ENCODE measurements around the gene PTGS1. TPM values are rescaled to one million over a fixed set of nuclear protein-coding genes. Genes with fewer than 3 reads are reported as not detected.

PTGS1 gene
- total RNA-seq, 2 donors from 2014 or later: 20.8 to 30.2 TPM

DNA sequence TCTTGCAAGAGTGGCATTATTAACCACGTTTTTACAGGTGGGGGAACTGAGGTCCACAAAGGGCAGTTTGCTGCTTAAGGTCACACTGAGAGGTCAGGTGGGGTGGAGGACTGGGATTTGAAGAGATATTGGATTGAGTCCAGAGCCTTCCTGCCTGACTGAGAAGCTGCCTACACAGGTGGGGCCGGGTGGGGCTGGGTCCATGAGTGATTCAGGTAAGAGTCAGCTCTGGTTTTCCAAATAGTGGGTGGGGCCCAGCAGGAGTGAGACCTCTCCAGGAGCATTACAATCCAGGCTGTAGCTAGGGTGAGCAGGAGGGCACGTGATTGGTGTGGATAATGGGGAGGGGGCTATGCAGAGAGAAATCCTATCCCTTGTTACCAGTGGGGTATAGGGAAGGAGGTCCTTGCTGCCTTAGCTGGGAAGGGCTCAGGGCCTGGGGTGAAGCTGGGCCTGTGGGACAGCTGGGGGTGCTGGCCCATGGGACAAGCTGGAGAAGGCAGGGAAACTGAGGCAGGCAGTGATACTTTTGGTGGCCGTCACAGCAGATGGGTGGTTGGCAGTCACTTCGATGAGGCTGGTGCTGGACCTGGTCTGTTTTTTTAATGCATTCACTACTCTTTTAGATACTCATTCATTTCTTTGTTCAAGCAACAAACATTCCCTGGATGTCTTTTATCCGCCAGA, 2.9 kb upstream of the PTGS1 start:
- intact Hi-C loops (cut with DNase I): no loop called here
- DNase-seq (ENCODE audit: low spot score): peak; percentile 62

DNA sequence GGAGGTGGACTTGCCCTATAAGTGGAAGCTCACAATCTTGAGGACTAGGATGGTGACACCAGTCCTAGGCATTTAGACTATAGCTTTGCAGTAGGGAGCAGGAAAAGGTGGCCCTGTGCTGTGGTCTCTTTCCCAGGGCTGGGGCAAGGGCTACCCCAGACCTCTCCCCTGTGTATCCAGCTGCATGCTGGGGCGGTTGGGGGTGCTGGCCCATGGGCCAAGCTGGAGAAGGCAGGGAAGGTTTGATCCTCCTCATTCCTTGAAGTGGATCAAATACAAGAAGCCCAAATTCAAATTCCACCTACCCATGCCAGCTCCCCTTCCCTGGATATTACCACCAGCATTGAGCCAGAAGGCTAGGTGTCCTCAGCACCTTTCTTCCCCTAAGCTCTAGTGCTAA, 2.2 kb upstream of the PTGS1 start:
- no peak for DNase-seq (ENCODE audit: low spot score)
- intact Hi-C loops (cut with DNase I): no loop called here

DNA sequence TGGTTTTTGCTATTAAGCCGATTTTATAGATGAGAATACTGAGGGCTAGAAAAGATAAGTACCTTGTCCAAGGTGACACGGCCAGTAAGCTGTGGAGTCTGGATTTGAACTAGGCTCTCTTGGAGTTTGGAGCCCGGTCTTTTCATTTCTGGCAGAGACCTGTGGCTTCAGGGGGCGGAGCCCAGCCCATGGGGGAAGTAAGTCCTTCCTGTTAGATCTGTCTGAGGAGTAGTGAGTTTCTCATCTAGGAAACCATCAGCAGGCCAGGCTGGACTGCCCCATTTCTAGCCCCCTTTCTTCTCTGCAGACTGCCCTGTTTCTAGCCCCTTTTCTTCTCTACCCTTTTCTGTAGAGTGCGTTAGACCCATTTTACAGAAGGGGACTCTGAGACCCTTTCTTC, 521 bp upstream of the PTGS1 start:
- peak; percentile 83 for DNase-seq (ENCODE audit: low spot score)
- intact Hi-C loops (cut with DNase I): no loop called here

DNA sequence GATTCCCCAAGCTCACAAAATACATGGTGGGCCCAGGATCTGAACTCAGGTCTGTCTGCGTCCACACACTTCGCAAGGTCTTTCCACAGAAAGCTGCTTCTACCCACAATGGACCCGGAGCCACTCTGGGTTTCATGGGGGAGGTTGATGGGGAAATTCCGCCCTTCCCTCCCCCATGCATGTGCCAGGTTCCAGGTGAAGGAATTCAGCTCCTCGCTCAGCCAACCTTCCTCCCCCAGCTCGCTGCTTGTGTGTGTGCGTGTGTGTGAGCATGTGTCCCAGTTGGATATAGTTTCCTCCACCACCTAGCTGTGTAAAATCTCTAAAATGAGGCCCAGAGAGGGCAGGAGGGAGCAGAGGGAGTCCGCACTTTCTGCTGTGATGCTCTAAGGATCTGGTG, 1.0 kb downstream of the PTGS1 start:
- DNase-seq (ENCODE audit: low spot score): no peak
- intact Hi-C loops (cut with DNase I): no loop called here

DNA sequence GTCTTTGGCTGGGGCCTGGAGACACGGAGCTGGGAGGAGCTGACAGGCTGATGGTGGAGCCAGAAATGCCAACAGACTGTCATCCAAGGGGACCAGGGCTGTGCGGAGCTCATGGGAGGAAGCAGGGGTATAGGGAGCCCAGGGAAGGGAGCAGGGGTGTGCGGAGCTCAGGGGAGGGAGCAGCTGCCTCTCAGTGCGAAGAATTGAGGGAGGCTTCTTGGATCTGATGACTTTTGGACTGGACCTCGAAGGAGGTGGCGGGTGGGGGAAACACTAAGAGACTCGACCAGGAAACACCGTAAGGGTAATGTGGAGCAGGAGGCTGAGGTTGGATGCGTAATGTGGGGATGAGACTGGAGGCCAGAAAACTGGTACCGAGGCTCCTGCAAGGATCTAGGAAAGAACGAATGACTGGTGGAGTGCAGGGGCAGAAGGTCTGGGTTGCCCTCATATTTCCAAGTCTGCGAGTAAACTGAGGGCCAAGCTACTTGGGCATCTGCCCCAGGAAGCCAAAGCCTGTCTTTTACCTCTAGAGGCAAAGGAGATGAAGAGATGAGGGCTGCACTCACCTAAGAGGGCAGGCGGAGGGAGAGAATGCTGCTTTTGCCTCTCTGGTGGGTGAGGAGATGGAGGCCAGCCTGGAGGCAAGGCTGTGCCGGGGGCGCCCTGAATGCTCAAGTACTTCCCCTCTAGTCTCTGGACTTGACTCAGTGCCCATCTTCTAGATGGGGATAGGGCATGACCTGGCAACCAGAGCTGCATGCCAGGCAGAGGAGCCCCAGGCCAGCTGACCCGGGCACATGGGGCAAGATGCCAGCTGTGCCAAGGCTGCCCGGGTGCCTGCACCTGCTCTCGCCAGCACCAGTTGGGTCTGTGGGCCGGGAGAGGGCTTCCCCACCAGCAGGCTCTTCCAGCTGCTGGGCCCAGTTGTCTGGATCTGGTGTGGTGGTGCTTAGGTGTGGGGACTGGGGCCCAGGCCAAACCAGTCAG, 2.3 kb downstream of the PTGS1 start:
- peak; percentile 81 for DNase-seq (ENCODE audit: low spot score)

DNA sequence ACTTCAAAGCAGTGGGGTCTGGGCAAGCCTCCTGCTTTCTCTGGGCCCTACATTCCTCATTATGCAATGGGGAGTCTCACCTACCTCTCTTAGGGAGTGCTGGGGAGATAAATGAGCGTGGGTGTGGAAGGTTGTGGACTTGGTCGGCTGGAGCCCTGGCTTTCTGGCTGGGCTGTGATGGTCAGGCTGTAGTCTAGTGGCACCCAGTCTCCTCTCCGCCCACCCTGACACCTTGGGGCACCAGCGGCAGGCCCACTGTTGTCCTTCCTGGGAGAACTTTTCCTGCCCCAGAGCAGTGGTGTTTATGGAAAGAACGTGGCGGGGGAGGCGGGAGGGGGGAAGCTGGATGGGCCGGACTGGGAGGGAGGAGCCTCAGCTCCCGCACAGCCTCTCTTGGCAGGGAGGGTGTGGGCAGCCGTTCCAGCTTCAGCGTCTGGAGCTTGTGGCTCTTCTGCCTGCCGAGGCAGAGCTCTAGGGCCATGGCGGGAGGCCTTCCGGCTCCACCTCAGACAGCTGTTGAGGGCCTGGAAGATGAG, 4.1 kb downstream of the PTGS1 start:
- DNase-seq (ENCODE audit: low spot score): peak; percentile 93
- intact Hi-C loops (cut with DNase I): no loop called here

More for the DNA sequence above, 2.3 kb downstream of the PTGS1 start:
- intact Hi-C loops (cut with DNase I): no loop called here

DNA sequence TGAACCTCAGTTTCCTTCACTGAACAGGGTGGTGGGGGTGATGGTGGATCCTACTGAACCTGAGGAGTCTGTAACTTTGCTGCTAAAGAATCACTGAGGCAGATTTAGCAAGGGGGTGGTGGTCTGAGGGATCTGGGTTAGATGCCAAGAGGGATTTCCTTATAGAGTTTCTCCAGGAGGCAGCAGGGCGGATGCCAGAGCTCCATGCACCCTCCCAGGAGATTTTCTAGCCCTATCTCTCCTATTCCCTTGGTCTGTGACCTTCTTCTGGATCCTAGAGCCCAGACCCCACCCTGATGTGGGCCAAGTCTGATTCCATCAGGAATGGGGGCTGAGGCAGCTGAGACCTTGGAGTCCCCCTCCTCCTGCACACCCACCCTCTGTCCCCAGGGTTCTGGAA, 6.0 kb downstream of the PTGS1 start:
- DNase-seq (ENCODE audit: low spot score): peak; percentile 62
- intact Hi-C loops (cut with DNase I): no loop called here

DNA sequence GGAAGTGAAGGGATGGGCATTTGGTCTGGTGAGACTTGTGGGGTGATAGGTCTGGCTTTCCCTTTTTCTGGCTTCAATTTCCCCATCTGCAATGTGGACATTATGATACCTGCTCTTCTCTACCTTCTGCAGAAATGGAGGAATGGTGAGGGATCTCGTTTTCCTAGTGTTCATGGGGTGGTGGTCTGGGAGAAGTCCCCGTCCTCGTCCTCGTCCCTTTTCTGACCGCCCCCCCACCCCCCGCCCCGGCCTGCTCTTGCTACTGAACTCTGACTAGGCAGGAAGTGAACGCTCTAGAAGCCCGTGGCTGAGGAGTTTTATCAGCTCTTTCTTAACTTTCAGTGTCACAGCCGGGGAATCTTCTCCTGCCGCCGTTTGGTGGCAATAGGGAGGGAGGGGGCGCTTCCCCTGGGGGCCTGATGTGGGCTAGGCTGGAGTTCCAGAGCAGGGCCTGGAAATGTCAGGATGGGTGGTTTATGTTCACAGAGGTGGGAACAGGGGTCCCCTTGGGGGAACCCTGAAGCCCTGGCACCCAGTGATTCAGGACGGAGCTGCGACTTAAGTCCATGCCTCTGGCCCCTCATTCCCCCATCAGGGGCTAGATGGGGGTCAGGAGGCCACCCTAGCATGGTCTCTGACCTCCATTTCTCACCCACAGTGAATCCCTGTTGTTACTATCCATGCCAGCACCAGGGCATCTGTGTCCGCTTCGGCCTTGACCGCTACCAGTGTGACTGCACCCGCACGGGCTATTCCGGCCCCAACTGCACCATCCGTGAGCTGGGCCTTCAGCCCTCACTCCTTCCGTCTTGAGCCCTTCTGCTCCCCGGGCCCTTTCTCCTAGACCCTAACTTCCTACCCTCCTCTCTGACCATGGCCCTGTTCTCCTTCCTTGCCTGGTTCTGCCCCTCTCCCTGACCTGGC, 6.7 kb downstream of the PTGS1 start:
- intact Hi-C loops (cut with DNase I): no loop called here
- peak; percentile 73 for DNase-seq (ENCODE audit: low spot score)

DNA sequence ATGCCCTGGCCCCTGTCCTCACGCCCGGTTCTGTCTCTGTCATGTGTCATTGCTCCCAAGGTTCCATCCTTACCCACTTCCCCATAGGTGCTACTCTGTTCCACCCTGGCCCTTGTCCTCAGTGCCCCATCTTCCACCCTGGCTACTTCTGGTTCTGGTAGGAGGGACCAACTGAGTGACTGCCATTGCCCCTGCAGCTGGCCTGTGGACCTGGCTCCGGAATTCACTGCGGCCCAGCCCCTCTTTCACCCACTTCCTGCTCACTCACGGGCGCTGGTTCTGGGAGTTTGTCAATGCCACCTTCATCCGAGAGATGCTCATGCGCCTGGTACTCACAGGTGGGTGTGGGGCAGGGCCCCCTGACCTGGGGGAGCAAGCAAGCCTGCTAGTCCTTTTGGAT, 7.4 kb downstream of the PTGS1 start:
- peak; percentile 66 for DNase-seq (ENCODE audit: low spot score)
- intact Hi-C loops (cut with DNase I): no loop called here

DNA sequence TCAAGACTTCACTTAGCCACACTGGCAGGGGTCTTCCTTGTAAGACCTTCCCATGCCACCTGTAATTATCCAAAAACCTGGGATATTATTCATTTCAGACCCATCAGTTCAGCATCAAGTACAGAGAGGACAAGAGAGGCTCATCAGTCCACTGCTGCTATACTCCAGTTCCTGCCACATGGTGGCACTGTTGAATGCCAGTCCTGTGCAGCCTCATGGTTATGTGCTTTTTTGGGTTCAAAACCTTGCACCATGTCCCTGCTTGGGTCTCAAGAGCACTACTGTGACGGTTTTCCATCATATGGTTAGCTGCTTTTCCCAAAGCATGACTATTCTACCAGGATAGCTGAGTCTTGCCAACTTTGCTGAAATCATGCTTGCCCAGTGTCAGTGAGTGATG, 8.5 kb downstream of the PTGS1 start:
- peak; percentile 52 for DNase-seq (ENCODE audit: low spot score)
- intact Hi-C loops (cut with DNase I): no loop called here

DNA sequence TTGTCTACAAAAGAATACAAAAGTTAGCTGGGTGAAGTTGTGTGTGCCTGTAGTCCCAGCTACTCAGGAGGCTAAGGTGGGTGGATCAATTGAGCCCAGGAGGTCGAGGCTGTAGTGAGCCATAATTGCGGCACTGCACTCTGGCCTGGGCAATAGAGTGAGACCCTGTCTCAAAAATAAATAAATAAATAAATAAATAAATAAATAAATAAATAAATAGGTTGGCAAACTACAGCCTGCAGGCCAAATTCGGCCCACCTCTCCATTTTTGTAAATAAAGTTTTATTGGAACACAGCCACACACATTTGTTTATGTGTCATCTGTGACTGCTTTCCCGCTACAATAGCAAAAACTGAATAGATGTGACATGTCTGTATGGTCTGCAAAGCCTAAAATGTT, 9.5 kb downstream of the PTGS1 start:
- intact Hi-C loops (cut with DNase I): loop anchor here in 1 of 2 donors (2.0 kb wide), 1 partner anchor 69 kb away; no protein-coding TSS in a partner anchor

DNA sequence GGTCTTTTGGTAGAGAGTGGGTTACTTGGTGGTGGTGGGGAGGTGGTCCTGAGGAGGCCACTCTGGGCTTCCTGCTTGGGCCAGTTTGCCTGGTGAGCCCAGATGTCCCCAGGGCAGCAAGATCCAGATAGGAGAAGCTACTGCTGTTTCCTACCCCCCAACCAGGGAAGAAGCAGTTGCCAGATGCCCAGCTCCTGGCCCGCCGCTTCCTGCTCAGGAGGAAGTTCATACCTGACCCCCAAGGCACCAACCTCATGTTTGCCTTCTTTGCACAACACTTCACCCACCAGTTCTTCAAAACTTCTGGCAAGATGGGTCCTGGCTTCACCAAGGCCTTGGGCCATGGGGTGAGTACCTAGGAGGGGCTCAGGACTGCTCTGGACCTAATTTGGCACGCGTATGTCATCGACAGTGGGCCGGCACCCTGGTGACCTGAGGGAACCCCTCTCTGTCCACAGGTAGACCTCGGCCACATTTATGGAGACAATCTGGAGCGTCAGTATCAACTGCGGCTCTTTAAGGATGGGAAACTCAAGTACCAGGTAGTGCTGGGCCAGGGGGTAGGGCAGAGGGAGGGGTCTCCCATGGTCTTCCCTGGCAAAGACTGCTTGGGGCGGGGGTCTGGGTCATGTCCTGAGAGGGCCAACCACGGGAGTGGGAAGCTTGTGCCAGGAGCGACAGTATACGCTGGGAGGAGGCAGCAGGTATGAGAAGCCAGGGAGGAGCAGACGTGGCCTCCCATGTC, 10.6 kb downstream of the PTGS1 start:
- intact Hi-C loops (cut with DNase I): loop anchor here in 1 of 2 donors (2.0 kb wide), 1 partner anchor 67 kb away; no protein-coding TSS in a partner anchor
- DNase-seq (ENCODE audit: low spot score): peak; percentile 61

More for the DNA sequence above, 9.5 kb downstream of the PTGS1 start:
- no peak for DNase-seq (ENCODE audit: low spot score)

DNA sequence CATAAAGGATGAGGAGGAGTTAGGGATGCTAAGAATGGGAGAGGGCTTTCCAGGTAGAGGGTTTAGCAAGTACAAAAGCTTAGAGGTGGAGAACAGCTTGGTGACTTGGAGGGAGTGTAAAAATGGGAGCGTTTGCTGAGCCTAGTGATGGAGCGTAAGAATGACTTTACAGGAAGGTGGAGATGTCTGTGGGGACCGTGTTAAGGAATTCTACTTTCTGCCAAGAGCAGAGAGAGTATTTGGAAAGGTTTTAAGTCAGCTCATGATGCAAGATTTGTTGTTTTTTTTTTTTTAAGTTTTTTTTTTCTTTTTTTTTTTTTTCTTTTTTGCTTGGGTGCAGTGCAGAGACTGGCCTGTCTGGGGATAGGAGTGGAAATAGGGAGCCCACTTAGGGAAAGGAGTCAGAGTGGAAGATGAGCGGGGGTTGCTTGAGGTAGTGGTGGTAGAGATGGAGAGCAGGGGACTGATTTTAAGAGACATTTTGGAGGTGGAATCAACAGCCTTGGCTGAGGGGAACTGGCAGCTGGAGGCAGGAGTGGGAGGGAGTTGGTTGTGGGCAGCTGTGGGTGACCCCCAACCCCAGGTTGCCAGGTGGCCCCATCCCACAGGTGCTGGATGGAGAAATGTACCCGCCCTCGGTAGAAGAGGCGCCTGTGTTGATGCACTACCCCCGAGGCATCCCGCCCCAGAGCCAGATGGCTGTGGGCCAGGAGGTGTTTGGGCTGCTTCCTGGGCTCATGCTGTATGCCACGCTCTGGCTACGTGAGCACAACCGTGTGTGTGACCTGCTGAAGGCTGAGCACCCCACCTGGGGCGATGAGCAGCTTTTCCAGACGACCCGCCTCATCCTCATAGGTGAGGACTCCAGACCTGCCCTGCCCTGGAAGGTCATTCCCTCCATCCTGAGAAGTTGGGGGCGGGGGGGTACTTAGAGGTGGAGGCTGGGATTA, 12.4 kb downstream of the PTGS1 start:
- intact Hi-C loops (cut with DNase I): no loop called here
- DNase-seq (ENCODE audit: low spot score): peak; percentile 70

DNA sequence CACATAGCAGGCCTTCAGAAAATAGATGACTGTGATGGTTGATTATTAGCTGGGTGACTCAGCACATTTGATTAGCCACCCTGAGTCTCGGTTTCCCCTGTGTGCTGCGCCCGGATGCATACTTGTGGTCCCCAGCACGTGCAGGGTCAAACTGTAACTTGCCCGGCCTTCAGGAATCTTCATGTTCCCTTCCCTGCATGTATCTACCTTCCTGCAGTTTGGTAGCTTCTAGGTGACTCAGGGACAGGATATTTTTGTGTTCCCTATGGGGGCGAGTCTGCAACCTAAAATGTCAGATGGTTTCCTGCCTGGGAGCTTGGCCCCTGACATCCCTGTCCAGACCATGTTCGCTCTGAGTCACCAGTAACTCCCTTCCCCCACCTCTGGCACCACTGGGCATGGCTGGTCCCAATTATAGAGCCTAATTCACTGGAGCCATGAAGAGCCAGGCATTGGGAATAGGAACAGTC, 13.2 kb downstream of the PTGS1 start:
- peak; percentile 84 for DNase-seq (ENCODE audit: low spot score)
- intact Hi-C loops (cut with DNase I): no loop called here

DNA sequence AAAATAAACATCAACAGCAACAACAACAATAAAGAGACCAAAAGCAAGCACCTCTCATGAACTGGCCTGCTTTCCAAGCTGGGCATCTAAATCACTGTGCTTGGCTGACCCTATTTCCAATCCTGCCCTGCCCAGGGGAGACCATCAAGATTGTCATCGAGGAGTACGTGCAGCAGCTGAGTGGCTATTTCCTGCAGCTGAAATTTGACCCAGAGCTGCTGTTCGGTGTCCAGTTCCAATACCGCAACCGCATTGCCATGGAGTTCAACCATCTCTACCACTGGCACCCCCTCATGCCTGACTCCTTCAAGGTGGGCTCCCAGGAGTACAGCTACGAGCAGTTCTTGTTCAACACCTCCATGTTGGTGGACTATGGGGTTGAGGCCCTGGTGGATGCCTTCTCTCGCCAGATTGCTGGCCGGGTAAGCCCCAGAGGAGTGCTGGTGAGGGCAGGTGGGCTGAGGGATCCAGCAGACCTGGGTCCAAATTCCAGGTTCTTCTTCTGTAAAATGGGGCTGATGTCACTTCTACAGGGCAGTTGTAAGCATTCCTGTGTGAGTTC, 15.6 kb downstream of the PTGS1 start:
- intact Hi-C loops (cut with DNase I): no loop called here
- DNase-seq (ENCODE audit: low spot score): peak; percentile 56

DNA sequence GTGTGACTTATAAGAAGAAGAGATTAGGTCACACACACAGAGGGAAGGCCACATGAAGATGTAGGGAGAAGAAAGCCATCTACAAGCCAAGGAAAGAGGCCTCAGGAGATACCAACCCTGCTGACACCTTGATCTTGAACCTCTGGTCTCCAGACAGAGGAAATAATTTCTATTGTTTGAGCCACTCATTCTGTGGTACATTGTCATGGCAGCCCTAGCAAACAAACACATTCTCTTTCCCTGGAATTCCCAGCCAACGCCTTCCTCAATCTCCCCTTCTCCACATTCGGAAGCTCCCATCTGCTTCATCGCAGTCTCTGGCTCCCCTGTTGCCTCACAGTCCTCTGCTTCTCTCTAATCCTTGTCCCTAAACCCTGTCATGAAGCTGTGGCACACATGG, 16.7 kb downstream of the PTGS1 start:
- DNase-seq (ENCODE audit: low spot score): peak; percentile 41
- intact Hi-C loops (cut with DNase I): no loop called here

DNA sequence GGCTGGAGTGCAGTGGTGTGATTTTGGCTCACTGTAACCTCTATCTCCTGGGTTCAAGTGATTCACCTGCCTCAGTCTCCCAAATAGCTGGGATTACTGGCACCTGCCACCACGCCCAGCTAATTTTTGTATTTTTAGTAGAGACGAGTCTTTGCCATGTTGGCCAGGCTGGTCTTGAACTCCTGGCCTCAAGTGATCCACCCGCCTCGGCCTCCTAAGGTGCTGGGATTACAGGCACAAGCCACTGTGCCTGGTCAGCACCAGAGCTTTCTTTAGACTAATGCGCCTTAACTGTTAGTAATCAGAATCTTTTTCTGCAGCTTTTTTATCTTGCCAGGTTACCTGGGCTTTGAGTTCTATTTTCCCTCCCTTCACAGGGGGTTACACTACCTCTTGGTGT, 18.4 kb downstream of the PTGS1 start:
- intact Hi-C loops (cut with DNase I): no loop called here
- DNase-seq (ENCODE audit: low spot score): no peak

Measured in posterior vena cava (tissue), 2 donors.